Measurements from ENCODE around the gene SLC25A25. TPM values are rescaled to one million over a fixed set of nuclear protein-coding genes. Genes with fewer than 3 reads are reported as not detected.

Gene SLC25A25
- total and polyA plus RNA-seq, 9 of the 15 experiments (the other 6 are each of a cell fraction or from before 2014, with no cell fraction given), result 0.07 to 35.9 (median 23.2) TPM

GRCh38 chr9:128078504-128079434 lies 10.7 kb downstream of the SLC25A25 start (continued):
- peak; percentile 34 for TF ChIP-seq CCNT2 (IDR thresholded peaks at IDR 0.05; ENCODE audit: borderline replicate concordance, extremely low read depth, insufficient read length, low read depth, low read length)
- TF ChIP-seq DPF2 (IDR thresholded peaks at IDR 0.05), result peak; percentile 98
- TF ChIP-seq SP1 (CRISPR knock-in tag; IDR thresholded peaks at IDR 0.05), result peak; percentile 44; the same call in 1 of the 2 replicates
- peak; percentile 61 for TF ChIP-seq NFIC (IDR thresholded peaks at IDR 0.05)
- TF ChIP-seq VEZF1 (CRISPR knock-in tag; IDR thresholded peaks at IDR 0.05), result peak; percentile 57
- no peak for TF ChIP-seq STAT5B (CRISPR knock-in tag; IDR thresholded peaks at IDR 0.05)
- TF ChIP-seq ZFP36 (IDR thresholded peaks at IDR 0.05; ENCODE audit: low read depth, low read length, partially characterized antibody), result peak; percentile 45
- peak; percentile 70 for TF ChIP-seq FOS (IDR thresholded peaks at IDR 0.05; ENCODE audit: extremely low read depth, insufficient read length)
- no peak for TF ChIP-seq ID3 (CRISPR knock-in tag; IDR thresholded peaks at IDR 0.05)
- TF ChIP-seq ID3 (tag; IDR thresholded peaks at IDR 0.05), result peak; percentile 50; the same call in 1 of the 2 replicates
- no peak for TF ChIP-seq NR2C1 (IDR thresholded peaks at IDR 0.05)
- 0 out of 2 replicates have a peak, but pooled peaks have one; percentile 8 for TF ChIP-seq NR2C1 (tag; IDR thresholded peaks at IDR 0.05)
- TF ChIP-seq RAD21 (CRISPR knock-in tag; conservative IDR thresholded peaks at IDR 0.05 in 1 of 2, IDR thresholded peaks at IDR 0.05 in 1 of 2), result peak in 1 of 2 experiments; percentile 34; a peak in 3 of 4 replicates
- TF ChIP-seq, protein P1, sequence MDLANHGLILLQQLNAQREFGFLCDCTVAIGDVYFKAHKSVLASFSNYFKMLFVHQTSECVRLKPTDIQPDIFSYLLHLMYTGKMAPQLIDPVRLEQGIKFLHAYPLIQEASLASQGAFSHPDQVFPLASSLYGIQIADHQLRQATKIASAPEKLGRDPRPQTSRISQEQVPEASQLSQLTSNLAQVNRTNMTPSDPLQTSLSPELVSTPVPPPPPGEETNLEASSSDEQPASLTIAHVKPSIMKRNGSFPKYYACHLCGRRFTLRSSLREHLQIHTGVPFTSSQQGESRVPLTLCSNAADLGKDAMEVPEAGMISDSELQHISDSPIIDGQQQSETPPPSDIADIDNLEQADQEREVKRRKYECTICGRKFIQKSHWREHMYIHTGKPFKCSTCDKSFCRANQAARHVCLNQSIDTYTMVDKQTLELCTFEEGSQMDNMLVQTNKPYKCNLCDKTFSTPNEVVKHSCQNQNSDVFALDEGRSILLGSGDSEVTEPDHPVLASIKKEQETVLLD (IDR thresholded peaks at IDR 0.05), result peak; percentile 13; the same call in 1 of the 2 replicates
- TF ChIP-seq ETV1 (tag; conservative IDR thresholded peaks at IDR 0.05; ENCODE audit: low read depth), result peak; percentile 74
- TF ChIP-seq ZEB2 (IDR thresholded peaks at IDR 0.05), result peak; percentile 98
- TF ChIP-seq TRIM24 (IDR thresholded peaks at IDR 0.05), result peak; percentile 11 to 54; a peak in 1 of 4 replicates
- TF ChIP-seq LEF1 (IDR thresholded peaks at IDR 0.05), result peak; percentile 77
- peak; percentile 26 for TF ChIP-seq CREM (IDR thresholded peaks at IDR 0.05; ENCODE audit: low read depth)
- no peak for TF ChIP-seq ZNF507 (tag; conservative IDR thresholded peaks at IDR 0.05)
- TF ChIP-seq GABPB1 (CRISPR knock-in tag; IDR thresholded peaks at IDR 0.05), result no peak
- peak; percentile 38; the same call in 1 of the 2 replicates for TF ChIP-seq RNF2 (IDR thresholded peaks at IDR 0.05)
- 0 out of 4 replicates have a peak, but pooled peaks of 1 of the 2 experiments have one; percentile 25 for TF ChIP-seq SIN3A (IDR thresholded peaks at IDR 0.05; ENCODE audit: borderline replicate concordance in 2 of 2, control insufficient read depth in 1 of 2, low read depth in 2 of 2, low read length in 2 of 2)
- TF ChIP-seq MYNN (IDR thresholded peaks at IDR 0.05), result peak; percentile 31; the same call in 1 of the 2 replicates
- TF ChIP-seq MYNN (CRISPR knock-in tag; IDR thresholded peaks at IDR 0.05), result no peak
- 0 out of 2 replicates have a peak, but pooled peaks have one; percentile 14 for TF ChIP-seq RAD51 (IDR thresholded peaks at IDR 0.05; ENCODE audit: borderline replicate concordance, low read depth)
